Ascending aorta (tissue), 2 donors: ENCODE data around the gene SART3. TPM values are rescaled to one million over a fixed set of nuclear protein-coding genes. Genes with fewer than 3 reads are reported as not detected.

Experiments used
- DNase-seq, 2 donors: peaks; one replicate each; pipeline ENCODE4 v3.0.0-alpha.2; 2019; ENCODE audit warnings: low spot score in 2 of 2
- H3K27ac ChIP-seq, 2 donors: fragments of 200-600 bp; sonication (generic); one replicate each; pipeline ENCODE4 v1.5.1; 2016 to 2017; ENCODE audit warnings: mild to moderate bottlenecking in 1 of 2
- H3K27me3 ChIP-seq: fragments of 200-600 bp; sonication (generic); one replicate; pipeline ENCODE4 v1.5.1; 2017
- H3K36me3 ChIP-seq, 2 donors: fragments of 200-600 bp; sonication (generic); one replicate each; pipeline ENCODE4 v1.5.1; 2016
- H3K4me1 ChIP-seq, 2 donors: fragments of 200-600 bp; sonication (generic); one replicate each; pipeline ENCODE4 v1.5.1; 2016 to 2017; ENCODE audit warnings: mild to moderate bottlenecking in 1 of 2
- H3K4me3 ChIP-seq, 2 donors: fragments of 200-600 bp; sonication (generic); one replicate each; pipeline ENCODE4 v1.5.1; 2016 to 2017; ENCODE audit warnings: mild to moderate bottlenecking in 1 of 2
- H3K9me3 ChIP-seq, 2 donors: fragments of 200-600 bp; sonication (generic); one replicate each; pipeline ENCODE4 v1.5.1; 2016
- intact Hi-C: fragments of 100-400 bp; cut with DNase I; formaldehyde crosslinking; loops from one replicate; pipeline ENCODE4 v1.15.1; 2023
- total RNA-seq: library from RNA; depleted of rRNA; stranded (reverse); fragments of >200 nt; gene quantifications from one replicate; pipeline ENCODE4 v1.1.0, GENCODE V29; 2016
- TF ChIP-seq, protein P1 (sequence below), 3 experiments: fragments of 200-600 bp in 2 of 3; fragments of 450-650 bp in 1 of 3; sonication (generic) in 2 of 3; IDR thresholded peaks; one replicate each; pipeline ENCODE4 v1.5.1; 2016 to 2019; ENCODE audit warnings: antibody characterized with exemption in 3 of 3, mild to moderate bottlenecking in 1 of 3, moderate library complexity in 1 of 3

The SART3 gene
- total RNA-seq, 1 donor from 2014 or later = 22.9 TPM

DNA sequence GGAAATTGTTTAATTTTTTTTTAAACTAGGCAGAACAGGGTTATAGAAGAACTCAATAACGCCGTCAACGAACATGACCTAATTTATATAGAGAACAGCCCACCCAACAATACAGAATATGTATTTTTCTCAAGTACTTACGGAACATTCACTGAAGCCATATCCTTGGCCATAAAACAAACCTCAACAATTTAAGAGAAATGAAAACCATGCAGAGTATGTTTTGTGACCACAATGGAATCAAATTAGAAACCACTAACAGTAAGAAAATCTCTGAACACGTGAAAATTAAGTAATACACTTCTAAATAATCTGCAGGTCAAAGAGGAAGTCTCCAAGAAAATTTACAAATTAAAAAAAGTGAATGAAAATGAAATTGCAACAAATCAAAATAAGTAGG is 9.4 kb downstream of the SART3 start:
- intact Hi-C loops = no loop called here
- Histone ChIP-seq H3K4me1 (peaks cover 0 to 2% of the 10 kb centered on the region in 2 donors), H3K9me3 (no peaks in the 10 kb centered on the region), H3K27ac (no peak overlapping the region), H3K36me3 (peaks cover 16 to 25% of the 10 kb centered on the region in 2 donors), H3K27me3 (no peaks in the 10 kb centered on the region), H3K4me3 (no peak overlapping the region)
- no peak for DNase-seq
- TF ChIP-seq, protein P1, sequence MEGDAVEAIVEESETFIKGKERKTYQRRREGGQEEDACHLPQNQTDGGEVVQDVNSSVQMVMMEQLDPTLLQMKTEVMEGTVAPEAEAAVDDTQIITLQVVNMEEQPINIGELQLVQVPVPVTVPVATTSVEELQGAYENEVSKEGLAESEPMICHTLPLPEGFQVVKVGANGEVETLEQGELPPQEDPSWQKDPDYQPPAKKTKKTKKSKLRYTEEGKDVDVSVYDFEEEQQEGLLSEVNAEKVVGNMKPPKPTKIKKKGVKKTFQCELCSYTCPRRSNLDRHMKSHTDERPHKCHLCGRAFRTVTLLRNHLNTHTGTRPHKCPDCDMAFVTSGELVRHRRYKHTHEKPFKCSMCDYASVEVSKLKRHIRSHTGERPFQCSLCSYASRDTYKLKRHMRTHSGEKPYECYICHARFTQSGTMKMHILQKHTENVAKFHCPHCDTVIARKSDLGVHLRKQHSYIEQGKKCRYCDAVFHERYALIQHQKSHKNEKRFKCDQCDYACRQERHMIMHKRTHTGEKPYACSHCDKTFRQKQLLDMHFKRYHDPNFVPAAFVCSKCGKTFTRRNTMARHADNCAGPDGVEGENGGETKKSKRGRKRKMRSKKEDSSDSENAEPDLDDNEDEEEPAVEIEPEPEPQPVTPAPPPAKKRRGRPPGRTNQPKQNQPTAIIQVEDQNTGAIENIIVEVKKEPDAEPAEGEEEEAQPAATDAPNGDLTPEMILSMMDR (IDR thresholded peaks at IDR 0.05) = no peak

DNA sequence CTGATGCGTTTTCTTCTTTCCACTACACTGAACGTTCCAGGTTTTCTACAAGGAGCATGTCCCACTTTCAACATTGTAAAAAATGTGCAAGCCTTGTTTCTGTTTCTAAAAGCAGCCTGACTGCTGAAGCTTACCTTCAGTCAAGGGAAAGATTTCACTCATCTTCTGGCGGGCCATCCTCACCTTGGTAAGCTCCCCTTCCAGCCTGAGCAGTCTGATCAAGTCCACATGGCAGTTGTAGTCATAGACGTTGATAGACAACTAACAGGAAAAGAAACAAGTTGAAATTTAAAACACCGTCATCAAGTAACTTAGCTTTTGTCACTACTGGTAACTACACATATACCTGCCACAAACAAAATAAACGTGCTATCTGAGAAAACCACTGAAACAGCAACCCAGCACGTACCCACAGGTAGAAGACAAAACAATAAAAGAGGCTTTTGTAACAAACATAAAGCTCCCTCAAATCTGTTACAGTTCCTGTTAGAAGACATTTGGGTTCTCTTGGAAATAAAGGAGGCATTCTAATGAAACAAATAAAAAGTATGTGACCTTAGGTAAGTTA is 11.9 kb downstream of the SART3 start:
- TF ChIP-seq, protein P1 (IDR thresholded peaks at IDR 0.05) = no peak

DNA sequence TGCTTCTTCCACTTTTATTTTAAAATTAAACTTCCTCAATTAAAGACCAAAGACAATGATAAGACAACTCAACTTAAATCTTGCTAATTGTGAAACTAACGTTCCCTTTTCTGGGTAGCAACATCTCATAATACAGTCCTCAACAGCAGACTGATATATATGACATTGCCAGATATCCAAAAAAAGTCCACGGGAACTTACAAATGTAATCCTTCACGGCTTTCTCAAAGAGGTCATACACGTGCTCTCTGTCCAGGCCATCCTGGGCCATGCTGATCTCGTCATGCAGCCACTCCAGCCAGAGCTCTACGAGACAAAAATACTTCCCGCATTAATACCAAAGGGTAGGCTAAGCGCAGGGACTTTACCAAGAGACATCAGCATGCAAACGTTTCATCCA is 13.3 kb downstream of the SART3 start:
- Histone ChIP-seq H3K27me3 (no peaks in the 10 kb centered on the region), H3K4me1 (peaks cover 0 to under 1% of the 10 kb centered on the region in 2 donors), H3K9me3 (no peaks in the 10 kb centered on the region), H3K36me3 (peaks cover 41 to 62% of the 10 kb centered on the region in 2 donors), H3K27ac (no peak overlapping the region), H3K4me3 (no peak overlapping the region)
- TF ChIP-seq, protein P1 (IDR thresholded peaks at IDR 0.05) = no peak
- DNase-seq = peak in 1 of 2 donors; percentile 46
- intact Hi-C loops = no loop called here

More for the DNA sequence above, 11.9 kb downstream of the SART3 start:
- Histone ChIP-seq H3K27me3 (no peaks in the 10 kb centered on the region), H3K9me3 (no peaks in the 10 kb centered on the region), H3K4me3 (no peak overlapping the region), H3K27ac (no peak overlapping the region), H3K4me1 (peaks cover 0 to 2% of the 10 kb centered on the region in 2 donors), H3K36me3 (peaks cover 32 to 49% of the 10 kb centered on the region in 2 donors)
- intact Hi-C loops = no loop called here
- no peak for DNase-seq

DNA sequence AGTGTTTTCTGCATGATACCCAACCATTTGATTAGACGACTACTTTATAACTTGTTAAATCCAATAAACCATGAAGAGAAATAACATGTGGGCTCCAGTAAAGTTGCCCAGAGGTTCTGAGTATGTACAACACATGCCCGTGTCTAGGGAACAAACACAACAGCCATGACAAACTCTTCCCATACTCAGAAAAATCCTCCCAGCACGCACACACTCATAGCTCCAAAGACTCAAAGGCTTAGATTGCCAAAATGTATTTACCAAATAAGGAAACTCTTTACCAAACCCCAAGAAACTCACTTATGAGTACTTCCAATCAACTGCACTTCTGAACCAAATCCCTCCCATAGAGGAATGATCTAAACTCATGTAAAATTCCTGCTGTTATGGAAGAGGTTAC is 17.3 kb downstream of the SART3 start:
- TF ChIP-seq, protein P1 (IDR thresholded peaks at IDR 0.05) = no peak
- Histone ChIP-seq H3K4me1 (no peaks in the 10 kb centered on the region), H3K27ac (no peak overlapping the region), H3K27me3 (no peaks in the 10 kb centered on the region), H3K9me3 (no peaks in the 10 kb centered on the region), H3K36me3 (peaks cover 46 to 76% of the 10 kb centered on the region in 2 donors), H3K4me3 (no peak overlapping the region)
- intact Hi-C loops = no loop called here
- no peak for DNase-seq

DNA sequence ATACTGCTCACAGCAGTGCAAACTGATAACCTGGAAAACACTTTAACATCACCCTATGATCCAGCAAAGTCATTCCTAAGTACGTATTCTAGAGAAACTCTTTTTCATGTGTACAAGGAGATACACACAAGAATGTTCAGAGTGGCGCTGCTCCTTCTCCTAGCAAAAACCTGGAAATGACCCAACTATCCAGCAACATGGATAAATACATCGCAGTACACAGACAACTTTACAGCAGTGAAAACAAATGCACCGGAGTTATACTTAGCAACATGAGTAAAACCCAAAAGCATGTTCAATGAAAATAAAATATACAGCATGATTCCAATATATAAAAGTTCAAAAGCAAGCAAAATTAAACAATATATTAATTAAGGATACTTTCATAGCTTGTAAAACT is 18.7 kb downstream of the SART3 start:
- Histone ChIP-seq H3K4me3 (no peak overlapping the region), H3K9me3 (no peaks in the 10 kb centered on the region), H3K36me3 (peaks cover 44 to 76% of the 10 kb centered on the region in 2 donors), H3K4me1 (no peaks in the 10 kb centered on the region), H3K27me3 (no peaks in the 10 kb centered on the region), H3K27ac (no peak overlapping the region)
- no peak for DNase-seq
- intact Hi-C loops = no loop called here
- TF ChIP-seq, protein P1 (IDR thresholded peaks at IDR 0.05) = no peak
